Stimulated activated CD8-positive, alpha-beta memory T cell treated with anti-CD3 and anti-CD28 coated beads, Interleukin-12 subunit alpha, Interleukin-12 subunit beta, amount 100 ng/mL, for 24 hours (primary cell): Measurements from ENCODE around the gene ASXL3.

ENCODE experiments used
- DNase-seq: peaks from one replicate; pipeline ENCODE4 v3.0.0-alpha.2; 2020; ENCODE audit errors: extremely low read depth

ASXL3 gene

DNA sequence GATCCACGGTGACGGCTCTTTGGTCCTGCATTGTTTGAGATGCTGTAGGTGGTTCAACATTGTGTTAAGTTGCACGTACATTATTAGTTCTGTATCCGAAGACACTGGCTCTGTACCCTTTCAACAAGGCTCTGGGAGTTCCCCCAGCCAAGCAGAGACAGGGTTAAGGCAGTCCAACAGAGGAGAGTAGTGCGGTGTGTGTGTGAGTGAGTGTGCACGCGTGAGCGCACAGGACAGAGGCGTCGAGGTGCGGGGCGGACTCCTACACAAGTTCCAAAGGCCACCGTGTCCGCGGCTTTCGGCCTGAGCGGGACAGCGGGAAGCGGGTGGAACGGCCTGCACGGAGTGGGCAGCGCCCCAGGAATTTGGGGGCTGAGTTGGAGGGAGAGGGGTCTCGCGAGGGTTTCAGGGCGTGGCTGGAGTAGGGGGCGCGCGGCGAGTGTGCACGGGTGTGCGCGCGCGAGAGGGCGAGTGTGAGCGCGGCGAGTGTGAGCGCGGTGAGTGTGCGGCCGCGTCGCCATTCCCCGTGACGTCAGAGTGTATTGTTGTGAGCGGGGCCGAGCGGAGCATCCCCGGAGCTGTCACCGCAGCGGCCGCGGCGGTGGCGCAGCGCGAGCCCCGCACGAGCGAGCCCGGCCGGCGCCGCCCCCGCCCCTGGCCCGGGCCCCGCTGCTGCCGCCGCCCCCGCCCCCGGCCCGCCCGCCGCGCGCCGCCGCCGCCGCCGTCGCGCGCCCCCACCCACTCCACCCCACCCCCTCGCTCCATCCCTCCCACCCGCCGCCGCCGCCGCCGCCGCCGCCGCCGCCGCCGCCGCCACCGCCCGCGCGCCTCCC, at the start of gene ASXL3:
Gene ASXL3 (plus strand): TSS at position 535 of the 833 bp plus-strand sequence. CDS start 413 bp downstream, outside the sequence.
- no peak for DNase-seq

DNA sequence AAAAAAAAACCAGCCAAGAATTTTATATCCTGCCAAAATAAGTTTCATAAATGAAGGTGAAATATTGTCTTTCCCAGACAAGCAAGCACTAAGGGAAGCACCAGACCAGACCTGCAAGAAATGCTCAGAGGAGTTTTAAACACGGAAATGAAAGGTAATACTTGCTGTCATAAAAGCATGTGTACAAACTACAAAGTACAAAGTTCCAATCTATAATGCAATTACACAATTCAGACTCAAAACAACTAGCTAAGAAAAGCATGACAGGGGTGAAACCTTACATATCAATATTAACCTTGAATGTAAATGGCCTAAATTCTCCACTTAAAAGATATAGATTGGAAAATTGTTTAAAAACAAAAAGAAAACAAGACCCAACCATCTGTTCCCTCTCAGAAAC, 45.0 kb upstream of the ASXL3 start:
- no peak for DNase-seq

DNA sequence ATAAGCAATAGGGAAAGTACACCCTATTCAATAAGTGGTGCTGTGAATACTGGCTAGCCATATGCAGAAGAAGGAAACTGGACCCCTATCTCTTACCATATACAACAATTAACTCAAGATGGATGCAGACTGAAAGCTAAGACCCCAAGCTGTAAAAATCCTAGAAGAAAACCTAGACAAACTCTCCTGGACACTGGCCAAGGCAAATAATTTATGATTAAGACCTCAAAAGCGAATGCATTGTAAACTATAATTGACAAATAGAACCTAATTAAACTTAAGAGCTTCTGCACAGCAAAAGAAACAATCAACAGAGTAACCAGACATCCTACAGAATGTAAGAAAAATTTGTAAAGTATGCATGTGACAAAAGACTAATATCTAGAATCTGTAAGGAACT, 41.1 kb upstream of the ASXL3 start:
- DNase-seq: no peak

GRCh38 chr18:33538418-33539042, 39.5 kb upstream of the ASXL3 start:
- no peak for DNase-seq

GRCh38 chr18:33540392-33540791, 37.6 kb upstream of the ASXL3 start:
- no peak for DNase-seq

- no peak for DNase-seq
These were observed 36.7 kb upstream of the ASXL3 start for GRCh38 chr18:33541316-33541715.

DNA sequence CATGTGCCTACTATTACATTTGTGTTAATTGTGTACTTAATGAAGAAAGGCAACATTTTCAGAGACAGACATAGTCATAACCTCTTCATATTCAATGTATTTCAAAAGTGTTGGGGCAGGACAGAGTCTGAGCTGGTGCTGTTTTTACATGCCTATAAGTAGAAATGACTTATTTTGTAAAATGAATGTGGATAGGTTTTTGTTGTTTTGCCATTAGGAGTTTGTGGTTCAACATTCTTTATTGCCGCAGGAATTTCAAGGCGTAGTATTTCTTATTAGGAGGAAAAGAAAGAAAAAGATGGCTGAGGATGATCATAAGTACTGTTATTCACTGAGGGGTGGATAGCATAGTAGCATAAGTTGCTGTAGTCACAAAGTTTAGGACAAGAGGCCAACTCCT, 21.2 kb upstream of the ASXL3 start:
- no peak for DNase-seq

- DNase-seq: no peak
These were observed 20.3 kb upstream of the ASXL3 start for GRCh38 chr18:33557706-33558105.

DNA sequence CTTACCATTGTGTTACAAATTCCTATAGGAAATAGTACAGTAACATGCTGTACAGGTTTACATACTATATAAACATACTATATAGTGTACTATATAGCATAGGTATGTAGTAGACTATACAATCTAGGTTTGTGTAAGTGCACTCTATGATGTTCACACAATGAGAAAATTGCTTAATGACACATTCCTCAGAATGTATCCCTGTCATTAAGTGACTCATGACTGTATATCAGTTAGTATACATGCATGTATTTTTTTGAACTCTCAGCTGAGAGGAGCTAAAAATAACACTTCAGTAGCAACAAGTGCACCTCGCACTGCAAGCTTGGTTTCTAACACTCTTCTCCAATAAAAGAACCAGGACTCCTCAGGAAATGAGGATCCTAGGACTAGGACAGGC, 19.5 kb upstream of the ASXL3 start:
- DNase-seq: no peak

GRCh38 chr18:33560686-33561370, 17.2 kb upstream of the ASXL3 start:
- no peak for DNase-seq

DNA sequence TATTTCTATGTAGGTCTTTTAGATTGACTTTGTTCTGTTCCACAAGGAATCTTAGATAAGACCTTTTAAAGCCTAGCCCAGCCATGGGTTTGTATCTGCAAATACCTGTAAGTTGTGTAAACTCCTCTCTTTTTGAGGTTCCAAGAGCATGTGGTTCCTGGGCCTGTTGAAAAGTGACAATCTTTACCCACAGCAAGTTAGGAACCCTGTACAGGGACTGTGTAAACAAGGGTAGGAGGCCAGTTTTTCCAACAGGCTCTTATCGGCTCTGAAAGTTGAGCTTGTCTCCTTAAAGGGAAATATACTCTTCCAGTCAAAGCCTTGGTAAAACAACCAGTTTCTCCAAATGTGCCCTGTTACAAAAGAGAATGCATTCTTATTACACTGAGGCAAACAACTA, 15.3 kb upstream of the ASXL3 start:
- no peak for DNase-seq

DNA sequence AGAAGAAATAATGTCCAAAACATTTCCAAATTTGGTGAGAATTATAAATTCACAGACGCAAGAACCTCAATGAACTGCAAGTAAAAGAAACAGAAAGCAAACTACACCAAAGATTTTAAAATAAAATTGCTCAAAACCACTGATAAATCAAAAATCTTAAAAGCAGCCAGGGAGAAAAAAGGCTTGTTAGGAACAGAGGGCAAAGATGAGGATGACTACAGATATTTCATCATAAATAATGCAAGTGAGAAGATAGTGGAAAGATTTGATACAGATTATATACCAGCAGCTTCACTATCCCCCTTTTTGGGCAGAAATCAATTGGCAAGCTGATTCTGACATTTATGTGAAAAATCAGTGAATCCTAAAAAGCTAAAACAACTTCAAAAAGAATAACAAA, 10.3 kb upstream of the ASXL3 start:
- DNase-seq: no peak

- no peak for DNase-seq
These were observed 5.8 kb upstream of the ASXL3 start for GRCh38 chr18:33571998-33572787.

GRCh38 chr18:33573193-33573592, 4.8 kb upstream of the ASXL3 start:
- no peak for DNase-seq

DNA sequence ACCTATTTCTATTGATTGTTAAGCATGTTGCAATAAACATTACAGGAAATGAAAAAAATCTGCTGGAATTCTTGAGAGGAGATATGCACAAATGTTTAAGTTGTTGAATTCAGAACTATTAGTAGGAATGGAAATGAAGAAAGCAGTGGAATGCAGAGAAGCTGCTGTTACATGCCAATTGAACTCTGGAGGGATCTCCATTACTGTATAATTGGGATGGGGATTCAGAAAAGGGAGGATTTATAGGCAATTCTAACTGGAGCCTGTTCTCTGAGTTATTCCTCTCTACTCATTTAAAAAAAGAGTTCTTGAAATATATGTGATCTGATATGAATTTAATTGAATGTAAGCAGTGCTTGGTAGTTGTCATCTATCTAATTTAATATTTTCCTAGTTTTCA, 2.6 kb upstream of the ASXL3 start:
- no peak for DNase-seq

- DNase-seq: no peak
These were observed 896 bp upstream of the ASXL3 start for GRCh38 chr18:33576999-33577646.

- no peak for DNase-seq
These were observed 714 bp downstream of the ASXL3 start for GRCh38 chr18:33578518-33579348.

GRCh38 chr18:33579349-33580215, 1.6 kb downstream of the ASXL3 start:
- no peak for DNase-seq

DNA sequence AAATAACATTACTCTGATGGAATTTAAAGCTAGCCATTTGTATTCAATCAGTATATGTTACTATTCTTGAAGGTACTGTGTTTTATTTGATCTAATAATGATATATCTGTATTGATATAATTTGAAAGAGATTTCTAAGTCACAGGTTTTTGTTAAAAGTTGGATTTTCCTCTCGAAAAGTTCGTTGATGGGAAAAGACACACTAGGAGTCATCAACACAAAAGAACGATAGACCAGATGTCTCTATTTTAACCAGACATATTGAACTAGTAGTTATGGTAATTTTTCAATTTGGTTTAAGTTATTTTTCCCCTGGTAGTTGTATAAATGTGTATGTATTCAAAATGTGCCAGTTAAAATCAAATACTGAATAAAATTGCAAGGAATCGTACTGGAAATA, 2.5 kb downstream of the ASXL3 start:
- DNase-seq: no peak

- no peak for DNase-seq
These were observed 3.8 kb downstream of the ASXL3 start for GRCh38 chr18:33581856-33582255.
